SU-DHL-6 (cell line): ENCODE measurements around the gene ZNF584.

Source experiments
- H2AFZ ChIP-seq: fragments of 200-600 bp; sonication (generic); 2 replicates; pipeline ENCODE4 v1.6.1; 2014; ENCODE audit warnings: low read depth, mild to moderate bottlenecking, moderate library complexity, mixed read lengths, antibody characterized with exemption, low read length; ENCODE audit not compliant: severe bottlenecking
- H3F3A ChIP-seq: fragments of 200-600 bp; shearing (Covaris generic); 2 replicates; pipeline ENCODE4 v1.6.0; 2016; ENCODE audit warnings: antibody characterized with exemption, mild to moderate bottlenecking; ENCODE audit not compliant: insufficient read depth
- H3K27ac ChIP-seq: fragments of 200-600 bp; sonication (generic); 2 replicates; pipeline ENCODE4 v1.5.1; 2016; ENCODE audit warnings: low read depth, mild to moderate bottlenecking, low read length, moderate library complexity, mixed read lengths
- H3K27me3 ChIP-seq: fragments of 200-600 bp; sonication (generic), shearing (Covaris generic); 2 replicates; pipeline ENCODE4 v1.6.0; 2014; ENCODE audit warnings: mild to moderate bottlenecking, low read length
- H3K36me3 ChIP-seq: fragments of 200-600 bp; sonication (generic); 2 replicates; pipeline ENCODE4 v1.6.1; 2014; ENCODE audit warnings: mild to moderate bottlenecking, low read length, mixed read lengths
- H3K4me2 ChIP-seq: fragments of 300-600, 200-600 bp; shearing (Covaris generic), sonication (generic); 2 replicates; pipeline ENCODE4 v1.6.0; 2014; ENCODE audit warnings: low read length, low read depth, mild to moderate bottlenecking; ENCODE audit not compliant: poor library complexity, severe bottlenecking
- H3K4me3 ChIP-seq: fragments of 200-600 bp; sonication (generic); 2 replicates; pipeline ENCODE4 v1.5.1; 2014; ENCODE audit warnings: antibody characterized with exemption, low read length, mild to moderate bottlenecking, mixed read lengths; ENCODE audit not compliant: insufficient read depth, poor library complexity, severe bottlenecking
- H3K79me2 ChIP-seq: fragments of 200-600 bp; sonication (generic); 2 replicates; pipeline ENCODE4 v1.6.1; 2014; ENCODE audit warnings: mild to moderate bottlenecking, low read length, moderate library complexity; ENCODE audit not compliant: insufficient read depth
- H3K9ac ChIP-seq: fragments of 200-600 bp; sonication (generic); 2 replicates; pipeline ENCODE4 v1.7.0; 2014; ENCODE audit warnings: mild to moderate bottlenecking, low read length
- H3K9me2 ChIP-seq: fragments of 200-600 bp; sonication (generic); replicated peaks from 2 replicates; pipeline ENCODE4 v1.6.1; 2014; ENCODE audit warnings: low read length; ENCODE audit not compliant: insufficient read depth
- H3K9me3 ChIP-seq: fragments of 200-600 bp; sonication (generic); 2 replicates; pipeline ENCODE4 v1.6.1; 2014; ENCODE audit warnings: low read length, mixed read lengths; ENCODE audit not compliant: insufficient read depth
- H4K20me1 ChIP-seq: fragments of 200-600 bp; sonication (generic); 2 replicates; pipeline ENCODE4 v1.6.1; 2014; ENCODE audit warnings: low read depth, mild to moderate bottlenecking, antibody characterized with exemption, low read length, moderate library complexity, mixed read lengths
- CTCF ChIP-seq: fragments of 200-600 bp; sonication (generic); IDR thresholded peaks from one replicate; pipeline ENCODE4 v1.5.1; 2017; ENCODE audit warnings: antibody characterized with exemption, mild to moderate bottlenecking, low read length, moderate library complexity; ENCODE audit not compliant: insufficient read depth, poor library complexity, severe bottlenecking
- EZH2phosphoT487 ChIP-seq: fragments of 200-600 bp; sonication (generic), shearing (Covaris generic); conservative IDR thresholded peaks from 2 replicates; pipeline ENCODE4 v1.6.1; 2018; ENCODE audit warnings: mild to moderate bottlenecking, antibody characterized with exemption, low read length, moderate library complexity, mixed read lengths

ZNF584 gene

DNA sequence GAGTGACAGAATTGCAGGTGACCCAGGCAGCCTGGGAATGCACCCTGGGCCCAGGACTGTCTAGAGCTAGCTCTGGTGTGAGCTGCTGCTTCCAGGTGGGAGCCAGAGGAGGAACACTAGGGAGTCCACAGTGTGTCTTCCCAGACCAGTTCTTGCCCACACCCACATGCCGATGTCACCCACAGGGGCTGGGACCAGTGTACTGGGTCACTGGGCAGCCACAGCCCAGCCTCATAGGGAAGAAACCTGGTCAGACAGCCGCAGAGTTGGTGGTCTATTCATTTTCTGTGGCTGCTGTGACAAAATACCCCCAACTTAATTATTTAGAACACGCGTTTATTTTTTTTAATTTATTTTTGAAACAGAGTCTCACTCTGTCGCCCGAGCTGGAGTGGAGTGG is 9.9 kb upstream of the ZNF584 start:
- no peaks in the 10 kb centered on the region for H3K27me3 ChIP-seq
- H3K36me3 ChIP-seq = no peaks in the 10 kb centered on the region
- no peak for TF ChIP-seq CTCF
- no peaks in the 10 kb centered on the region for H3K9me2 ChIP-seq
- no peaks in the 10 kb centered on the region for H3K79me2 ChIP-seq
- H3F3A ChIP-seq = peaks cover 5% of the 10 kb centered on the region; the same call in 1 of the 2 replicates
- no peak overlapping the region for H3K4me2 ChIP-seq
- no peaks in the 10 kb centered on the region for H3K9me3 ChIP-seq
- H3K4me3 ChIP-seq = no peak overlapping the region
- peaks cover 2% of the 10 kb centered on the region; the same call in 1 of the 2 replicates for H4K20me1 ChIP-seq
- H2AFZ ChIP-seq = no peak overlapping the region
- no peak overlapping the region for H3K27ac ChIP-seq
- H3K9ac ChIP-seq = no peak overlapping the region

DNA sequence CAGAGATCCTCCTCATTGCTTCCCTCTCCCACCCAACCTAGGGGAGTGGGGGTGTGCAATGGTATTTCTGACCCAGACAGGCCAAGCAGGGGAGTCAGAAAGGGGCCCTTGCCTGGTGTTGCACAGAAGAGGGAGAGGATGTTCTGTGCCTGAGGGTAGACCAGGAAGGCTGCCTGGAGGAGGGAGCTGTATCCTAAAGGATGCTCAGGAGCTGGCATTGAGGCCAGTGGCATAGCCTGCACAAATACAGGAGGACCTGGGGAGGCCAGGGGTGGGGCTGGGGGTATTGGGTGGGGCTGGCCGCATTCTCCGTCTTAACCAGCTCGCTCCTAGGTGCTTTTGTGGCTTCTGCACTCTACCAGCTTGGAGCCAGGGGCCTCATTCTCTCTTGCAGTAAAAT is 8.5 kb upstream of the ZNF584 start:
- Histone ChIP-seq H4K20me1 (no peaks in the 10 kb centered on the region), H2AFZ (no peak overlapping the region), H3K9me3 (no peaks in the 10 kb centered on the region), H3K27ac (no peak overlapping the region), H3K9me2 (no peaks in the 10 kb centered on the region), H3K27me3 (no peaks in the 10 kb centered on the region), H3K9ac (no peak overlapping the region), H3K79me2 (no peaks in the 10 kb centered on the region), H3K4me2 (no peak overlapping the region), H3K4me3 (no peak overlapping the region), H3K36me3 (no peaks in the 10 kb centered on the region), H3F3A (peaks cover 5% of the 10 kb centered on the region; the same call in 1 of the 2 replicates)
- TF ChIP-seq CTCF (no peak), EZH2phosphoT487 (no peak)

- Histone ChIP-seq H4K20me1 (no peaks in the 10 kb centered on the region), H3K9ac (peak overlapping the region; percentile 33; the same call in 1 of the 2 replicates), H3K79me2 (no peaks in the 10 kb centered on the region), H3K4me3 (peak overlapping the region; percentile 36), H2AFZ (no peak overlapping the region), H3K4me2 (peak overlapping the region; percentile 50), H3K36me3 (no peaks in the 10 kb centered on the region), H3K9me3 (no peaks in the 10 kb centered on the region), H3K27ac (no peak overlapping the region), H3K27me3 (no peaks in the 10 kb centered on the region), H3F3A (peaks cover 5% of the 10 kb centered on the region; the same call in 1 of the 2 replicates), H3K9me2 (no peaks in the 10 kb centered on the region)
- TF ChIP-seq EZH2phosphoT487 (no peak), CTCF (no peak)
Measured at GRCh38 chr19:58400316-58400915, 8.0 kb upstream of the ZNF584 start.
